Transverse colon (tissue), 4 donors: ENCODE data around the gene HOXD10.
A peak's percentile ranks its signal among the peaks of the same experiment; 100 is the strongest.

Source experiments
- CTCF ChIP-seq, 5 experiments: fragments of 200-600 bp in 3 of 5; fragments of 450-650 bp in 2 of 5; sonication (generic) in 3 of 5; IDR thresholded peaks; 1 replicate in 2 of 5; 2 replicates in 3 of 5; pipeline ENCODE4 v1.5.1; 2016 to 2017; ENCODE audit warnings: antibody characterized with exemption in 5 of 5, inconsistent platforms in 3 of 5, mild to moderate bottlenecking in 2 of 5, moderate library complexity in 1 of 5
- EP300 ChIP-seq: sonication (generic); formaldehyde crosslinking; IDR thresholded peaks from one replicate; pipeline ENCODE4 v1.6.1; 2017; ENCODE audit warnings: antibody characterized with exemption, low read depth
- POLR2A ChIP-seq: fragments of 450-650 bp; IDR thresholded peaks from one replicate; pipeline ENCODE4 v1.6.1; 2016; ENCODE audit warnings: antibody characterized with exemption, mild to moderate bottlenecking, moderate library complexity
- POLR2AphosphoS5 ChIP-seq, 3 donors: sonication (generic); formaldehyde crosslinking; IDR thresholded peaks; one replicate each; pipeline ENCODE4 v1.6.1; 2016; ENCODE audit warnings: antibody characterized with exemption in 3 of 3

GRCh38 chr2:176136374-176137251 is 20.0 kb downstream of the HOXD10 start:
- TF ChIP-seq CTCF (IDR thresholded peaks at IDR 0.05): peak in 1 of 5 experiments; percentile 17
- no peak for TF ChIP-seq EP300
- no peak for TF ChIP-seq POLR2AphosphoS5 (IDR thresholded peaks at IDR 0.05)
- no peak for TF ChIP-seq POLR2A
